Hematopoietic multipotent progenitor cell treated with erythropoietin and hydrocortisone succinate and interleukin-3 and kit ligand, for 6 days (in vitro differentiated cells): ENCODE data around the gene FBXO47.

Source experiments
- DNase-seq: peaks from one replicate; pipeline ENCODE4 v3.0.0-alpha.2; 2015

FBXO47 gene

DNA sequence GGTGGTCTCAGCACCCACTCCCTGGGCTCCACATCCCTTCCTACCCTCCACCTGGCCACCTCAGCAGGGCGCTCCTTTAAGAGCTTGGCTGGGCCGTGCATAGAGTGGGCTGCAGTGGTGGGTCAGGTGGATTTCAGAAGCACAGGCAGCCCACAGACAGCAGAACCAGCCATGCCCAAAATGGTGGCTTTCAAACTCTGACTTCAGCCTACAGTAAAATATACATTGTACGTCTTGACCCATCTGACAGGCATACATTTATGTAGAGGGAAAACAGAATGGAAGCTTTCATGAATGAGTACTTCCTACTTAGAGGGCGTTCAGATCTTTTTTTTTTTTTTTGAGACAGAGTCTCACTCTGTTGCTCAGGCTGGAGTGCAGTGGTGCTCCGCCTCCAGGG, 67.8 kb downstream of the FBXO47 start:
- no peak for DNase-seq

DNA sequence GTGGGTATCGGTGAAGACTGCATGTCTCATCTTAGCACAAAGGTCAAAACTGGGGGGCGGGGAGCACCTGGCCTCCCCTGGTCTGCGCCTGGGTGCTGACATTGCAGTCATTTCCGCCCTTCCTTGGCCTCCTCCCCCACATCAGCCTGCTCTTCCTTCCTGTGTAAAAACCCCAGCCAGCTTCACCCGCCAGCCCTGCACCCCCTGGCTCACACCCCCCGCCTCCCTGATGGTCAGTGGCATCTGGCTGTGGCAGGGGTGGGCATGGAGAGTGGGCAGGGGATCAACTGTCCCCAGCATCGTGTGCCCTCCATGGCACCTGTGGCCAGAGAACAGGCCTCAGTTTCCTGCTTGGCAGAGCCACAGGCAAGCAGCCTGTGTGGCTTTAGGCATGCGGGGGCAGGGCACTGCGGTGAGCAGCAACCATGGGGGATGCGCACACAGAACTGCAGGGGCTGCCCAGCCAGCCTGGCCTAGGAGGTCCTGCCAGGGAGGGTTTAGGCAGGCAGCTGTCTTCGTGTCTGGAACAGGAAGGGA, 68.3 kb downstream of the FBXO47 start:
- peak; percentile 64 for DNase-seq

DNA sequence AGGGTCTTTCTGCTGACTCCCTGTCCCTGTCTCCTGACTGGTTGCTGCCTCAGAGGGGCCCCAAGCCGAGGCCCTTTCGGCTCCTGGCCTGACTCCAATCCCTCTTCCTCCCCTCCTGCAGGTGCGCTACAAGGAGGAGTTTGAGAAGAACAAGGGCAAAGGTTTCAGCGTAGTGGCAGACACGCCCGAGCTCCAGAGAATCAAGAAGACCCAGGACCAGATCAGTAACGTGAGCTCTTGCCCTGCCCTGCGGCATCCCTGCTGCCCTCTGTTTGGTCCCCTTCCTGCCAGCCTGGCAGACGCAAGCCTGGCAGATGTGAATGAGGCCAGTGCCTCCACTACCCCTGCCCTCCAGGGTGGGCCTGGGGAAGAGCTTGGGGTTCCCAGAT, 68.9 kb downstream of the FBXO47 start:
- no peak for DNase-seq

DNA sequence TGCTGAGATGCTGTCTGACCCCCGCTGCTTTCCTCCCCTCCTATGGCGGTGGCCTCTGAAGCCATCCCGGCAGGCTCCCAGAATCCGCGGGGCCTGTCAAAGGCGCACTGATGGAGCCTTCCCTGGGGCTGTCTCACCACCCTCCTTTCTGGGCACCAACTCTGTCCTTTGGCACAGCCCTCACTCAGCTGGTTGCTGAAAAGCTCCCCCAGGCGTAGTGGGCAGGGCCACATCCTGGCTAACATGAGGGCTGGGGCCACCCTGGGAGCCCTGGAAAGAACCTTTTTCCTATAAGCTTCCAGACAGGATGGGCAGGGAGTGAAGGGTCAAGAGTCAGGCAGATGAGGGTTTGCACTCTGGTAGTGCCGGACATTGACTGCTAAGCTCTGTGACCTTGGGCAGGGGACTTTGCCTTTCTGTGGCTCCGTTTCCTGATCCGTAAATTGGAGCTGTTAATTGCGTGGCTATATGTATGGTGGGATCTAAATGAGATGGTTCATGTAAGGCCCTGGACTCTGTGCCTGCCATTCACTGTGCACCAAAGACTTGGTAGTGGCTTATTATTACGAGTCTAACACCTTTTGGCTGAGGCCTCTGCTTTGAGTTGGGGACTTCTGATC, 69.4 kb downstream of the FBXO47 start:
- DNase-seq, result no peak

DNA sequence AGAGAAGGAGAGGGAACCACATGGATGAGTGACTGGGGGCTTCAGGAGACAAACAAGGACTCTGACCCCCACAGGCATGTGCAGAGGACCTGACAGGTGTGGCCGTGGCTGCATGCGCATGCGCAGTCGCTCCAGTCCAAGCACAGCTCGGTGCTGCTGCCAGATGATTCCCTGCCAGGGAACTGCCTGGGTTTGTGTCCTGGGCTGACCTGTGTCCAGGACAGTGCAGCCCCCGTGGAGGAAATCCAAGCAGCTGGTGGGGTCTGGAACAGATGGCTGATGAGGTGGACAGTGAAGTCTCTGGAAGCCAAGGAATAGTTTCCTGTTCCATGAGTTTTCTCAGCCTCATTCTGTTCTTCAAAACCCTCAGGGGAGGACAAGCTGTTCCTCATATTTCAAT, 70.0 kb downstream of the FBXO47 start:
- DNase-seq, result no peak

DNA sequence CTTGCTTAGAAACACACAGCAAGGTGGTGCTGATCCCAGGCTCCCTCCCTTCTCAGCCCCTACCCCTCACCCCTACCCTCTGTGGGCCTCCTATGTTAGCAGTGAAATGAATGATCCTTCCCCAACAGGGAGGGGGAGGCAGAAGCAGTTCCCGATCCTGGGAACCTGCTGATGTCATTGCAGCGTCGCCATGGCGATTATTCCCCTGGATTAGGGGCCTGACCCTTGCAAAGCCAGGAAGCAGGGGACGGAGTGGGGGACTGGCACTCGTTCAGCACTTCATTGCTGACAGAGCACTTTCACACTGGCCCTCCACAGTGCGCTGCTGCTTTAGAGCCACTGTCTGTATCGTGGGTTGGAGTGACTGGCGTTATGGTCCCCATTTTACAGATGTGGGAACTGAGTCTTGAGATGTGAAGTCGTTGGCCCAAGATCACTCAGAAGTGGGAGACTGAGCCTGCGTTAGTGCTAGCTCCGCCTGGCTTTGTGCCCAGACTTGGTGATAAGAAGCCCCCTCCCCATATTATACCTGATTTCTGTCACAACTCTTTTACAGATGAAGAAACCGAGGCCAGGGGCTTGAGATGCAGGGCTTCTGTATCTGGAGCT, 70.8 kb downstream of the FBXO47 start:
- DNase-seq, result no peak

DNA sequence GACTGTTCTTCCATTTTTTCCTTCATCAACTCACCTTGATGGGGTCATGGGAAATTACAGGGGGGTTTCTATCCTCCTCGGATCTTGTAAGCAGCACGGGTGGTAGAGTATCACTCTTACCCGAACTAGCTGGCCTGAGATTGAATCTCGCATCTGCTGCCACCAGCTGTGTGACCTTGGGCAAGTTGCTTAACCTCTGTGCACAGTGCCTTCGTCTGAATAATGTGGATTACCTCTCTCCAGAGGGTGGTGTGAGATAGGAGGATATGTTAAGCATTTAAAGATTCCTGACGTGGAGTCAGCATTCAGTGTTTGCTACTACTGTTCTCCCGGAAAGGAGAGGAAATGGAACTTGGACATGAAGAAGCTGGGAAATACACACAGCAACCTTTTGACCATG, 72.9 kb downstream of the FBXO47 start:
- no peak for DNase-seq

DNA sequence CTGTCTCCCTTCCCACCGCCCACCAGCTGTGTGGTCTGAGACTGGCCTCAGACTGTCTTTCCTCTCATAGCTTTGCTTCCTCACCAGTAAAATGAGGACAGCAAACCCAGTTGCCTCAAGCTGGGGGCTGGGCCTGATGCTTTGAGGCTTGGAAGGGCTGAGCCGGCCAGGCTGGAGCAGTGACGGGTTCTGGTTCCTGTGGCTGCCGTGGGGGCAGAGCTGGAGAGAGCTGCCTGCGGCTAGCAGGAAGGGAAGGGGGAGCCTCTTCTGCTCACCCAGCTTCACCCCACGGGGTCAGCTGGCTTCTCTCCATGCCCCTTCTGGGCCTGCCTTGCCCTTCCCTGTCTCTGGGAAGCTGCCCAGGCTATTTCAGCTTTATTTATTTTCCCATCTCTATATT, 73.6 kb downstream of the FBXO47 start:
- peak; percentile 49 for DNase-seq

DNA sequence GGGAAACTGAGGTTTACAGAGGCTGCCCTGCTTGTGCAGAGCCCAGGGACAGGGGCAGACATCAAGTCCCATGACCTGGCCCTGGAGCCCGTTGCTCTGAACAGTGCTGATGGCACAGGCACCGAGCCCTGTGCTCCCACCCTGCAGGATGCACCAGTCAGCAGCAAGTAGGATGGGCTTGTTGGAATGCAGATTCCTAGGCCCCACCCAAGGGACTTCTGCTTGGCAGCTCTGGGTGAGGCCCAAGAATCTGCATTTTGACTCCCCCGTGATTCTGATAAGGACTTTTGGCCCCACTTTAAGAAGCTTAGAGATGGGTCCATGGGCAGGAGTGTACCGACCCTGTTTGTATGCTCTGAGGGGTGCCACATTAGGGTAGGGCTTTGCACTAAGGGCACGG, 74.1 kb downstream of the FBXO47 start:
- DNase-seq, result no peak

DNA sequence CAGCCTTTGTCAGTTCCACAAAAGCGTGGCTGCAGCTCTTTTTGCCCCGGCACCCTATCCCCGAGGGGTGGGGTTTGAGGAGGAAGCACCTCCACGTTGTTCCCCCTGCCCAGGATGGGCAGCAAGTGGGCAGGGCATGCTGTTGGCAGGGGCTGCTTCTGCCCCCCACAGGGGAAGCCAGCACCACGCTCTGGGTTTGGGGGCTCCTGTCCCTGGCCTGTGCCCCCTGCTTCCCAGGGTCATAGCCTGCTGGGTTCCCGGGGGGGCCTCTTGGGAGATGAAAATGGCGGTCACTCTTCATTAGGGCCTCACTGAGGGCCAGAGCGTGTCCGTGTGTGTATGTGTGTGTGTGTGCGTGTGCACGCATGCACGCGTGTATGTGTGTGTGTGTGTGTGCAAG, 74.6 kb downstream of the FBXO47 start:
- no peak for DNase-seq

DNA sequence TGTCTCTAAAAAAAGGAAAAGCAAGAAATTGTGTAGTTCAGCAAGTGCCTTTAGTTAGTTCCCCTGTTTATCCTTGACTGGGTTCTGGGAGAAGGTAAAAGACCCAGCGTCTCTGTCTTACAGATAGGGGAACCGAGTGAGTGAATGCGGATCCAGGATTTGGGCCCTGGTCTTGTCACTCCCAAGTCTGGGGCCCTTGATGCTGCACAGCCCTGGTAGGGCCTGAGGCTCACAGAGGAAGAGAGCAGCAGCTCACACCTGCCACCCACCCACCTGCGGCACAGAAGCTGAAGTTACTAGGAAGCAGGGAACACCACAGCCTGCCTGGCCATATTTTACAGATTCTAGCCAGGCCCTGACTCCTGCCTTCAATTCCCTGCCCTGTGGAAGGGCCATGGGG, 75.1 kb downstream of the FBXO47 start:
- DNase-seq, result no peak

DNA sequence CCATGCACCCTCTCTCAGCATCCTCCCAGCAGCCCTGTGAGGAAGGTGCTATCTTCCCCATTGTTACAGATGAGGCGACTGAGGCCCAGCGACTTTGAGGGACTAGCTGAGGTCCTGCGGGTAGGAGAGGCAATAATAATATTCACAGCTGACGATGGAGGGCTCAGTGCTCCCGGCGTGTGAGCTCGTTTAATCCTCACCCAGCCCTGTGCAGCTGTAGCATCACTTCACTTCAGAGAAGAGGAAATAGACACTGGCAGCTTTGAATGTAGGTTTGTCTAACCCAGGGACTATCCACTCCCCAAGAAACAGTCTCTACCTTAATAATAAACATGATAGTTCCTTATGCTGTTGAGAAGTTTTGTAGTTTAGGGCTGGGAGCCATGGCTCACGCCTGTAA, 75.8 kb downstream of the FBXO47 start:
- no peak for DNase-seq

DNA sequence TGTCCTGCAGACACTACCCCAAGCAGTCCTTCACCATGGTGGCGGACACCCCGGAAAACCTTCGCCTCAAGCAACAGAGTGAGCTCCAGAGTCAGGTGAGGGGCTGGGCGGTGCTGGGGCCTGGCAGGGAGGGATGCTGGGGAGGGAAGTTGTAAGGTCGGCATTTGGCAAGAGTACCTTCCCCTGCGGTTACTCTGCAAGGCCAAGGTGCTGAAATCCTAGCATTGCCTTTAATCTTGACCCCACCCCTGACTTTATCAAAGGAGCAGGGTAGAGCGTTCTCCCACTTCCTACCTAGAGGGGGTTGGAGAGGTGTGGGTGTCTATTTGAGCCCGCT, 76.8 kb downstream of the FBXO47 start:
- DNase-seq, result no peak

DNA sequence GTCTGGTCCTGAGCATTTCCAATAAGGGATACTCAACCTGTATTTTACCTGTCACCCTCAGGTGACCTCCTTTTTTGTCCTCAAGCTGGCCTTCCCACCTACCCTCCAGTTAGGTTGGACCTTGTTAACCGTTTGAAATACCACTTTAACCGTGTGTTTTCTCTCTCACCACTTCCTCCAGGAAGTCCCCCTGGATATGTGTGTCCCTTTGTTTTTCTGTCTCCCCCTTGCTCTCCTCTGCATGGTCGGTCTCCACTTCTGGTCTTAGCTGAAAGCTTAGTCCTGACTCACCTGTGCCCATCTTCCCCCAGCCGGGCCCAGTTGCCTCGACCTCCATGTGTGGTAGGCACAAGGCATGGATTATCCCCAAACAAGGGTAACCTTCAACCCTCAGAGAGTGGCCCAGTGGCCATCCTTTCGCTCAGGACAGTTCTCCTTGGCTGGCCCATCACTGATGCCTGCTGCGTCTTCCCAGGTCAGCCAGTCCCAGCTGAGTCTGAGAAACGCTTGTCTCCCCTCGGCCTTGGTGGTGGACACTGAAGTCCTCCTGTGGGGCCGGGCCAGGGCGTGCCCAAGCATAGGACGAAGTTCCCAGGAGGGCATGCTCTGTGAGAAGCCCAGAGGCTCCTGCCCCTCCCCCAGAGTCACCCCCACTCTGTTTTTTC, 77.3 kb downstream of the FBXO47 start:
- DNase-seq, result no peak

DNA sequence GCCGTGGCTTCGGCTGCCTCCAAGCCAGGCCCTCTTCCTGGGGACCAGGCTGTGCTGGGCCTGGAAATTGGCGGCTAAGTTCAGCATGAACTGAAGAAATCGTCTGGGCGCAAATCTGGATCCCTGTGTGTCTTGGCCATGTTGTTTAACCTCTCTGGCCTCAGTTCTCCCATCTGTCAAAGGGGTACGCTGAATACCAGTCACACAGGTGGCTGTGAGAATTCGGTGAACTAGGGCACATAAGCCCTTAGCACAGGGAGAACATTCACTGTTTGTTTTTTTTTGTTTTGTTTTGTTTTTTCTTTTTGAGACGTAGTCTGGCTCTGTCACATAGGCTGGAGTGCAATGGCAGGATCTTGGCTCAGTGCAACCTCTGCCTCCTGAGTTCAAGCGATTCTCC, 78.4 kb downstream of the FBXO47 start:
- no peak for DNase-seq

DNA sequence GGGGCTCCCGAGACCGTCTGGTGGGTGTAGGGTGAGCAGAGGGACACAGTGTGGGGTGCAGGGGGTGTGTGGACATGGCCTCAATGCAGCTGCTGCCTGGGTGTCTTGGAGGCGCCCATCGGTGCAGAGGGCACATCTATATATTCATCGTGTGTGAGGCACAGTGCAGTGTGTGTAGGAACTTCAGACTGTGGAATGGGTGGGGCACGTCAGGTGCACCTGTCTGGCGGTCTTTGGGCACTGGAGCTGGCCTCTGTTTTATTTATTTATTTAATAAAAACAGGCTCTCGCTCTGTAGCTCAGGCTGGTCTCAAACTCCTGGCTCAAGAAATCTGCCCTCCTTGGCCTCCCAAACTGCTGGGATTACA, 80.6 kb downstream of the FBXO47 start:
- no peak for DNase-seq
